Stimulated activated CD8-positive, alpha-beta memory T cell treated with anti-CD3 and anti-CD28 coated beads, Interleukin-12 subunit alpha, Interleukin-12 subunit beta, amount 100 ng/mL, for 4 hours (primary cell): ENCODE results near the gene SLC38A8.

Experiments used
- DNase-seq: peaks from one replicate; pipeline ENCODE4 v3.0.0-alpha.2; 2020; ENCODE audit warnings: low read depth

Gene SLC38A8

GRCh38 chr16:83969771-83970429, 72.7 kb downstream of the SLC38A8 start:
- no peak for DNase-seq

GRCh38 chr16:83968891-83969649, 73.5 kb downstream of the SLC38A8 start:
- DNase-seq = no peak

- DNase-seq = no peak
Measured at GRCh38 chr16:83968306-83968851, 74.2 kb downstream of the SLC38A8 start.

- no peak for DNase-seq
Measured at GRCh38 chr16:83967838-83968305, 74.7 kb downstream of the SLC38A8 start, which contains the start of gene NECAB2. Gene NECAB2, plus strand, starts transcription at chr16:83968244. Its CDS starts 405 bp downstream, at chr16:83968649.

GRCh38 chr16:83967091-83967490, 75.5 kb downstream of the SLC38A8 start:
- no peak for DNase-seq

GRCh38 chr16:83966153-83966696, 76.4 kb downstream of the SLC38A8 start:
- no peak for DNase-seq

GRCh38 chr16:83965444-83966152, 77.0 kb downstream of the SLC38A8 start:
- no peak for DNase-seq

- no peak for DNase-seq
Measured at GRCh38 chr16:83964684-83965443, 77.7 kb downstream of the SLC38A8 start.

- no peak for DNase-seq
Measured at GRCh38 chr16:83963277-83964119, 79.1 kb downstream of the SLC38A8 start.

- DNase-seq = no peak
Measured at GRCh38 chr16:83961591-83961990, 81.0 kb downstream of the SLC38A8 start.

- no peak for DNase-seq
Measured at GRCh38 chr16:83960521-83961249, 81.9 kb downstream of the SLC38A8 start.
